DOHH2 (cell line): ENCODE measurements around the gene SLC16A4.

ENCODE experiments used
- H3F3A ChIP-seq: fragments of 200-600 bp; sonication (generic), shearing (Covaris generic); 2 replicates; pipeline ENCODE4 v1.6.0; 2016; ENCODE audit warnings: antibody characterized with exemption, mild to moderate bottlenecking; ENCODE audit not compliant: control insufficient read depth, insufficient read depth
- H3K27ac ChIP-seq: fragments of 200-600 bp; sonication (generic); 2 replicates; pipeline ENCODE4 v1.5.1; 2014; ENCODE audit warnings: low read depth, mild to moderate bottlenecking, low read length, moderate library complexity
- H3K27me3 ChIP-seq: fragments of 200-600 bp; sonication (generic); 2 replicates; pipeline ENCODE4 v1.6.1; 2014; ENCODE audit warnings: mild to moderate bottlenecking, low read length, mixed read lengths; ENCODE audit not compliant: control insufficient read depth
- H3K36me3 ChIP-seq: fragments of 200-600 bp; sonication (generic); 2 replicates; pipeline ENCODE4 v1.6.1; 2014; ENCODE audit warnings: mild to moderate bottlenecking, low read length, moderate library complexity, mixed read lengths; ENCODE audit not compliant: control insufficient read depth
- H3K4me1 ChIP-seq: fragments of 200-600 bp; sonication (generic); 2 replicates; pipeline ENCODE4 v1.6.1; 2014; ENCODE audit warnings: mild to moderate bottlenecking, low read length, mixed read lengths; ENCODE audit not compliant: control insufficient read depth
- H3K4me2 ChIP-seq: fragments of 200-600 bp; sonication (generic); 2 replicates; pipeline ENCODE4 v1.6.0; 2014; ENCODE audit warnings: mild to moderate bottlenecking, low read length, moderate library complexity
- H3K4me3 ChIP-seq: fragments of 200-600 bp; sonication (generic); 2 replicates; pipeline ENCODE4 v1.5.1; 2014; ENCODE audit warnings: mild to moderate bottlenecking, low read length, mixed read lengths
- H3K79me2 ChIP-seq: fragments of 200-600 bp; sonication (generic); 2 replicates; pipeline ENCODE4 v1.6.1; 2014; ENCODE audit warnings: mild to moderate bottlenecking, low read length, mixed read lengths; ENCODE audit not compliant: control insufficient read depth
- H3K9me2 ChIP-seq: fragments of 200-600 bp; sonication (generic); replicated peaks from 2 replicates; pipeline ENCODE4 v1.6.1; 2014; ENCODE audit warnings: mild to moderate bottlenecking, low read length, mixed read lengths; ENCODE audit not compliant: control insufficient read depth
- H3K9me3 ChIP-seq: fragments of 200-600 bp; sonication (generic); 2 replicates; pipeline ENCODE4 v1.6.1; 2014; ENCODE audit warnings: antibody characterized with exemption, low read length, mixed read lengths; ENCODE audit not compliant: control insufficient read depth, insufficient read depth
- H4K20me1 ChIP-seq: fragments of 200-600 bp; sonication (generic); 2 replicates; pipeline ENCODE4 v1.6.0; 2014; ENCODE audit warnings: low read depth, mild to moderate bottlenecking, antibody characterized with exemption, low read length, moderate library complexity; ENCODE audit not compliant: control insufficient read depth, insufficient read depth
- CTCF ChIP-seq: fragments of 200-600 bp; sonication (generic); IDR thresholded peaks from one replicate; pipeline ENCODE4 v1.5.1; 2014; ENCODE audit warnings: antibody characterized with exemption, mild to moderate bottlenecking, low read depth, low read length; ENCODE audit not compliant: poor library complexity, severe bottlenecking
- EZH2phosphoT487 ChIP-seq: fragments of 200-600 bp; sonication (generic); IDR thresholded peaks from 2 replicates; pipeline ENCODE4 v1.6.1; 2017; ENCODE audit warnings: borderline replicate concordance, mild to moderate bottlenecking, antibody characterized with exemption, low read length, moderate library complexity, mixed read lengths

The SLC16A4 gene

GRCh38 chr1:110338886-110339406 is 51.9 kb downstream of the SLC16A4 start, which contains the start of gene RBM15:
Gene RBM15, plus strand, starts transcription at chr1:110339377. Its CDS starts 29 bp downstream, at chr1:110339406.
- Histone ChIP-seq H3K9me2 (no peaks in the 10 kb centered on the region), H3K4me2 (peak within 1 kb of the TSS; percentile 91), H3K36me3 (peaks cover 56% of the 10 kb centered on the region), H3F3A (peaks cover 11% of the 10 kb centered on the region), H3K27ac (peak within 1 kb of the TSS; percentile 93), H3K27me3 (no peaks in the 10 kb centered on the region), H4K20me1 (peaks cover 38% of the 10 kb centered on the region), H3K4me3 (peak within 1 kb of the TSS; percentile 91), H3K4me1 (peaks cover 53% of the 10 kb centered on the region), H3K79me2 (peaks cover 74% of the 10 kb centered on the region), H3K9me3 (no peaks in the 10 kb centered on the region)
- no peak for TF ChIP-seq CTCF
- no peak for TF ChIP-seq EZH2phosphoT487

GRCh38 chr1:110338309-110338885 is 52.4 kb downstream of the SLC16A4 start:
- H4K20me1 ChIP-seq: peaks cover 32% of the 10 kb centered on the region
- no peaks in the 10 kb centered on the region for H3K27me3 ChIP-seq
- peaks cover 15% of the 10 kb centered on the region for H3F3A ChIP-seq
- H3K79me2 ChIP-seq: peaks cover 68% of the 10 kb centered on the region
- H3K4me3 ChIP-seq: peak overlapping the region; percentile 91
- H3K4me1 ChIP-seq: peaks cover 48% of the 10 kb centered on the region
- peaks cover 50% of the 10 kb centered on the region for H3K36me3 ChIP-seq
- TF ChIP-seq EZH2phosphoT487 (no peak), CTCF (peak; percentile 77)
- no peaks in the 10 kb centered on the region for H3K9me2 ChIP-seq
- H3K4me2 ChIP-seq: peak overlapping the region; percentile 91
- peak overlapping the region; percentile 93 for H3K27ac ChIP-seq
- no peaks in the 10 kb centered on the region for H3K9me3 ChIP-seq

GRCh38 chr1:110337704-110338308 is 53.0 kb downstream of the SLC16A4 start:
- TF ChIP-seq EZH2phosphoT487 (no peak), CTCF (no peak)
- Histone ChIP-seq H3K4me1 (peaks cover 42% of the 10 kb centered on the region), H3K27me3 (no peaks in the 10 kb centered on the region), H3K4me2 (peak overlapping the region; percentile 91), H4K20me1 (peaks cover 27% of the 10 kb centered on the region), H3K9me3 (no peaks in the 10 kb centered on the region), H3K27ac (peak overlapping the region; percentile 93), H3K4me3 (peak overlapping the region; percentile 91), H3K9me2 (no peaks in the 10 kb centered on the region), H3K36me3 (peaks cover 44% of the 10 kb centered on the region), H3F3A (peaks cover 18% of the 10 kb centered on the region), H3K79me2 (peaks cover 62% of the 10 kb centered on the region)
